PC-9 (cell line): ENCODE measurements around the gene ARHGEF17. TPM values are rescaled to one million over a fixed set of nuclear protein-coding genes. Genes with fewer than 3 reads are reported as not detected.

ENCODE experiments used
- BruUV-seq: library from RNA; stranded (reverse); fragments of 400-500 nt; replicated peaks from 2 replicates; lab custom pipeline; 2021; lab: Mats Ljungman, UMichigan
- CTCF ChIA-PET: fragments of 300-600 bp; sonication (Branson Sonifier 250); formaldehyde crosslinking; loops from one replicate; lab custom pipeline; 2022; ENCODE audit warnings: antibody characterized with exemption; lab: Charles Lee
- POLR2A ChIA-PET: fragments of 300-600 bp; sonication (Branson Sonifier 250); formaldehyde crosslinking; loops from one replicate; lab custom pipeline; 2022; ENCODE audit warnings: antibody characterized with exemption; ENCODE audit not compliant: unreplicated experiment; lab: Charles Lee
- DNase-seq, 2 experiments: peaks; one replicate each; pipeline versions ENCODE4 v3.0.0 to v3.0.0-alpha.2; 2015 to 2022; ENCODE audit warnings: mixed read lengths in 1 of 2
- H2AFZ ChIP-seq: fragments of 200-600 bp; sonication (generic); 2 replicates; pipeline ENCODE4 v1.8.1; 2017; ENCODE audit warnings: antibody characterized with exemption
- H3F3A ChIP-seq: fragments of 200-600 bp; sonication (generic); 2 replicates; pipeline ENCODE4 v1.8.1; 2017; ENCODE audit warnings: antibody characterized with exemption, mild to moderate bottlenecking, low read depth; ENCODE audit not compliant: insufficient read depth
- H3K27ac ChIP-seq: fragments of 200-600 bp; sonication (generic); 2 replicates; pipeline ENCODE4 v1.6.1; 2016; ENCODE audit warnings: mixed run types
- H3K27me3 ChIP-seq: fragments of 200-600 bp; sonication (generic); 2 replicates; pipeline ENCODE4 v1.6.1; 2016; ENCODE audit warnings: low read depth, mixed run types; ENCODE audit not compliant: insufficient read depth
- H3K36me3 ChIP-seq: fragments of 200-600 bp; sonication (generic); 2 replicates; pipeline ENCODE4 v1.6.1; 2016; ENCODE audit warnings: low read depth, mixed run types
- H3K4me1 ChIP-seq: fragments of 200-600 bp; sonication (generic); replicated peaks from 2 replicates; pipeline ENCODE4 v1.6.1; 2016; ENCODE audit warnings: mixed run types; ENCODE audit not compliant: insufficient read depth
- H3K4me2 ChIP-seq: fragments of 200-600 bp; sonication (generic); 2 replicates; pipeline ENCODE4 v1.6.1; 2017; ENCODE audit warnings: mixed run types
- H3K4me3 ChIP-seq: fragments of 200-600 bp; sonication (generic); 2 replicates; pipeline ENCODE4 v1.6.1; 2016; ENCODE audit warnings: mixed run types
- H3K79me2 ChIP-seq: fragments of 200-600 bp; sonication (generic); 2 replicates; pipeline ENCODE4 v1.6.1; 2017; ENCODE audit warnings: low read depth, mixed run types
- H3K9me2 ChIP-seq: fragments of 200-600 bp; sonication (generic); 2 replicates; pipeline ENCODE4 v1.8.1; 2017; ENCODE audit warnings: mild to moderate bottlenecking; ENCODE audit not compliant: insufficient read depth
- H3K9me3 ChIP-seq: fragments of 200-600 bp; sonication (generic); 2 replicates; pipeline ENCODE4 v1.8.1; 2016; ENCODE audit warnings: low read depth; ENCODE audit not compliant: insufficient read depth
- H4K20me1 ChIP-seq: fragments of 200-600 bp; sonication (generic); 2 replicates; pipeline ENCODE4 v1.8.1; 2017; ENCODE audit not compliant: insufficient read depth
- EZH2 ChIP-seq: fragments of 200-600 bp; sonication (generic); IDR thresholded peaks from 2 replicates; pipeline ENCODE4 v1.8.0; 2017; ENCODE audit warnings: antibody characterized with exemption, low read depth
- intact Hi-C: fragments of 100-400 bp; cut with micrococcal nuclease; formaldehyde crosslinking; loops from one replicate; pipeline ENCODE4 v1.10.0; 2022; ENCODE audit not compliant: unreplicated experiment
- total RNA-seq: library from RNA; stranded (reverse); gene quantifications from 2 replicates; pipeline ENCODE4 v1.2.3, GENCODE V29; 2021
- TF ChIP-seq, protein P1 (sequence below): fragments of 200-600 bp; sonication (generic); conservative IDR thresholded peaks from 2 replicates; pipeline ENCODE4 v1.6.1; 2017; ENCODE audit warnings: mixed run types, antibody characterized with exemption, mild to moderate bottlenecking, moderate library complexity

The ARHGEF17 gene
- total RNA-seq, 1 experiment from 2014 or later: 56.9 TPM

GRCh38 chr11:73313652-73314051, 5.6 kb downstream of the ARHGEF17 start:
- Histone ChIP-seq H3K27me3 (no peaks in the 10 kb centered on the region), H2AFZ (no peak overlapping the region), H3K79me2 (peaks cover 35% of the 10 kb centered on the region), H3F3A (peaks cover 10% of the 10 kb centered on the region; the same call in 1 of the 2 replicates), H3K27ac (no peak overlapping the region), H3K4me1 (peaks cover 32% of the 10 kb centered on the region), H3K4me3 (no peak overlapping the region), H3K9me2 (no peaks in the 10 kb centered on the region), H3K4me2 (no peak overlapping the region), H3K9me3 (no peaks in the 10 kb centered on the region), H3K36me3 (no peaks in the 10 kb centered on the region), H4K20me1 (peaks cover 37% of the 10 kb centered on the region)
- CTCF ChIA-PET: interaction anchor here (0.7 to 1.2 kb wide), 2 partner anchors 21 to 245 kb away, joined by 3 to 4 read pairs; no protein-coding TSS in a partner anchor
- intact Hi-C loops: no loop called here
- POLR2A ChIA-PET: no interaction called here
- TF ChIP-seq, protein P1, sequence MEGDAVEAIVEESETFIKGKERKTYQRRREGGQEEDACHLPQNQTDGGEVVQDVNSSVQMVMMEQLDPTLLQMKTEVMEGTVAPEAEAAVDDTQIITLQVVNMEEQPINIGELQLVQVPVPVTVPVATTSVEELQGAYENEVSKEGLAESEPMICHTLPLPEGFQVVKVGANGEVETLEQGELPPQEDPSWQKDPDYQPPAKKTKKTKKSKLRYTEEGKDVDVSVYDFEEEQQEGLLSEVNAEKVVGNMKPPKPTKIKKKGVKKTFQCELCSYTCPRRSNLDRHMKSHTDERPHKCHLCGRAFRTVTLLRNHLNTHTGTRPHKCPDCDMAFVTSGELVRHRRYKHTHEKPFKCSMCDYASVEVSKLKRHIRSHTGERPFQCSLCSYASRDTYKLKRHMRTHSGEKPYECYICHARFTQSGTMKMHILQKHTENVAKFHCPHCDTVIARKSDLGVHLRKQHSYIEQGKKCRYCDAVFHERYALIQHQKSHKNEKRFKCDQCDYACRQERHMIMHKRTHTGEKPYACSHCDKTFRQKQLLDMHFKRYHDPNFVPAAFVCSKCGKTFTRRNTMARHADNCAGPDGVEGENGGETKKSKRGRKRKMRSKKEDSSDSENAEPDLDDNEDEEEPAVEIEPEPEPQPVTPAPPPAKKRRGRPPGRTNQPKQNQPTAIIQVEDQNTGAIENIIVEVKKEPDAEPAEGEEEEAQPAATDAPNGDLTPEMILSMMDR: no peak
- TF ChIP-seq EZH2: no peak
- no peak for DNase-seq
- BruUV-seq: no TSS peak

DNA sequence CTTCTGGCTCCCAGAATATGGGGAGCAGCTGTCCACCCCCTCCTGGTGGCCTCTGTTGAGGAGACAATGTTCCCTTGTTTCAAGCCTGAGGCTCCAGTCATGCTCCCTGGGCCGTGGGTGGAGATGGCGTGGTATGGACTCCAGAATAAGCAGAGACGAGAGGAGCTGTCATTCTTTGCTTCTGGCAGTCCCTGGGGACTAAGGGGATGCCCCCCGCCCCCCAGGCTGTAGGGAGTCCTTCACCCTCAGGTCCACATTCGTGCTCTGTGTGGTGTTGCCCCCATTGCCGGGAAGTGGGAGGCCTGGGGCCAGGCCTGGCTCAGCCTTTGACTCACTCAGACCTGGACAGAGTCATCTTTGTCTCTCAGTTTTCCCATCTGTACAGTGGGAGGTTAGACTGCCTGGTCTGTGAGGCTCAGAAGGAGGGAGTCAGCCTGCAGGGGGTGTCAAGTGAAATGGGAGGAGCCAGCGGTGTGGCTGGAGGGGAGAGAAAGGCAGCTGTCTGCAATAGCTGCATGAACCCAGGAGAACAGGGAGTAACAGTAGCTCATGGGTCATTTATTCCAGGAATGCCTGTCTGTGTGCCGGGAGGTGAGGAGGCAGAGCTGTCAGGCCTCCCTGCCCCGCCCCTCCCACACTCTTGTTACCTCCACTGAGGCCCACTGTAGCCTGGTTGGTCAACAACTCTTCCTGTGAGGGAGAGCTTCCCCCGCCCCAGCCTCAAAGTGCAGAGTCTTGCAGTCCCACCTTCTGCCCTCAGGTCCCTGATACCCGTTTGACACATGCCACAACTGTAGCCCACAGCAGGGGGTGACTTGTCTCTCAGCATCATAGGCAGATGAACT, 6.3 kb downstream of the ARHGEF17 start:
- Histone ChIP-seq H3K36me3 (no peaks in the 10 kb centered on the region), H3K4me2 (peak overlapping the region; percentile 1; the same call in 1 of the 2 replicates), H3K9me3 (no peaks in the 10 kb centered on the region), H3K27ac (no peak overlapping the region), H3K79me2 (peaks cover 35% of the 10 kb centered on the region), H3K9me2 (no peaks in the 10 kb centered on the region), H3K27me3 (no peaks in the 10 kb centered on the region), H3F3A (peaks cover 10% of the 10 kb centered on the region; the same call in 1 of the 2 replicates), H2AFZ (no peak overlapping the region), H3K4me3 (no peak overlapping the region), H4K20me1 (peaks cover 39% of the 10 kb centered on the region), H3K4me1 (peaks cover 31% of the 10 kb centered on the region)
- POLR2A ChIA-PET: interaction anchor here (0.5 to 0.7 kb wide), 3 partner anchors 12 to 573 kb away, joined by 4 to 5 read pairs (median 5); no protein-coding TSS in a partner anchor
- CTCF ChIA-PET: interaction anchor here (0.7 kb wide), 1 partner anchor 307 kb away, joined by 3 read pairs; no protein-coding TSS in a partner anchor
- intact Hi-C loops: no loop called here
- no TSS peak for BruUV-seq
- TF ChIP-seq, protein P1: no peak
- no peak for TF ChIP-seq EZH2
- DNase-seq: no peak

DNA sequence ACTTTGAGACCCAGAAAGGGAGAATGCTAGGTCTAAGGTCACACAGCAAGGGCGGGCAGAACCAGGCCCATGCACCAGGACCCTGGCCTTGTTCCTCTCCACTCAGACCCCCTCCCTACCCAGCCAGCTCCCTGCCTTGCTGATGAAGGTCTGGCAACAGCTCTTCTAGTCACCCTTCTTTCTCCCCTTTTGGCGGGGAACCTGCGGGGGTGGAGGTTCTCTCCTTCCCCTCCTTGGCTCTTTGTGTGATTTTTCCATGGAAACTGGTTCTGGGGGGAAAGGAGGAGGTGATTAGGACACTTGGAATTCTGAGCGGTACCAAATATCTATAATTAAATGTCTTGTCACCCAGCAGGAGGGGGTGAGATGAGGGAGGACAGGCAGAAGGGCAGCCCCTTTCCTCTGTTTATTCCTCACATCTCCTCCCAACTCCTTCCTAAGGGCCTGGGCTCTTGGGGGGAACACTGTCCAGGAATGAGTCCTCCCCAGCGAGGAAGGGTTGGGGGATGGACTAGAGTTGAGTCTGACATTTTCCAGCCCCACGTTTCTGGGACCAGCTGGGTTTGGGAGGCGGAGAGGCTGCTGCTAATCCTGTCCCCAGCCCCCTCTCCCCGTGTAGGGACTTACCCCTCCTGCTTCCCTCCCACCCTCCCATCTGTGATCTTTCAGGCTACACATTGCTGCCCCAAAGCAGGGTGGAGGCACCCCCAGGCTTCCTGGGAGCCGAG, 7.4 kb downstream of the ARHGEF17 start:
- Histone ChIP-seq H3K79me2 (peaks cover 24% of the 10 kb centered on the region), H3K4me2 (no peak overlapping the region), H2AFZ (no peak overlapping the region), H3K4me3 (no peak overlapping the region), H3K27me3 (no peaks in the 10 kb centered on the region), H4K20me1 (peaks cover 44% of the 10 kb centered on the region), H3K27ac (no peak overlapping the region), H3K36me3 (no peaks in the 10 kb centered on the region), H3K9me3 (no peaks in the 10 kb centered on the region), H3K9me2 (no peaks in the 10 kb centered on the region), H3F3A (peaks cover 4% of the 10 kb centered on the region; the same call in 1 of the 2 replicates), H3K4me1 (peaks cover 24% of the 10 kb centered on the region)
- ChIA-PET POLR2A (no interaction called here), CTCF (interaction anchor here (0.7 kb wide), 1 partner anchor 308 kb away, joined by 3 read pairs; no protein-coding TSS in a partner anchor)
- intact Hi-C loops: no loop called here
- no TSS peak for BruUV-seq
- DNase-seq: no peak
- TF ChIP-seq, protein P1: no peak
- TF ChIP-seq EZH2: no peak
